Measurements from ENCODE around the gene RNF4. TPM values are rescaled to one million over a fixed set of nuclear protein-coding genes. Genes with fewer than 3 reads are reported as not detected.

Gene RNF4
- 22.3 TPM for polyA plus RNA-seq (2013)

- H3K4me3 ChIP-seq (ENCODE audit: control insufficient read depth in 1 of 7, extremely low read depth in 1 of 7, insufficient read depth in 4 of 7, low read depth in 2 of 7, low read length in 6 of 7): peak within 1 kb of the TSS; percentile 86 to 91 (median 89)
- ChIA-PET POLR2A (interaction anchor here (0.6 to 1.7 kb wide), 6 partner anchors 13 to 74 kb away, joined by 3 to 7 read pairs (median 3); no protein-coding TSS in a partner anchor), CTCF (interaction anchor here (0.6 to 2.6 kb wide), 14 partner anchors 8 to 249 kb away, joined by 3 to 6 read pairs (median 4); no protein-coding TSS in a partner anchor)
- peak within 1 kb of the TSS; percentile 85 to 92 for H3K27ac ChIP-seq (ENCODE audit: insufficient read depth in 1 of 2, low read depth in 1 of 2, low read length in 2 of 2, poor library complexity in 1 of 2, severe bottlenecking in 2 of 2)
- under 1% methylated on average over 72 of the region's 74 CpGs for WGBS (ENCODE audit: insufficient coverage)
- H3K36me3 ChIP-seq (ENCODE audit: control insufficient read depth in 4 of 4, insufficient read depth in 4 of 4, low read length in 3 of 4): peaks cover 6 to 16% (median 12%) of the 10 kb centered on the region in 4 experiments
- H3K4me1 ChIP-seq (ENCODE audit: control extremely low read depth in 1 of 4, control insufficient read depth in 4 of 4, insufficient read depth in 4 of 4, low read length in 3 of 4): peaks cover 11 to 26% (median 23%) of the 10 kb centered on the region in 4 experiments
- DNase-seq: peak; percentile 97 to 99 (median 98)
- peaks cover 0 to under 1% (median 0%) of the 10 kb centered on the region in 5 experiments for H3K27me3 ChIP-seq (replicated peaks in 2 of 5; ENCODE audit: control insufficient read depth in 4 of 5, insufficient read depth in 5 of 5, low read length in 4 of 5)
- H3K9me3 ChIP-seq (ENCODE audit: control extremely low read depth in 1 of 5, control insufficient read depth in 4 of 5, insufficient read depth in 2 of 5, low read depth in 1 of 5, low read length in 4 of 5): peaks cover 0 to 3% (median 0%) of the 10 kb centered on the region in 5 experiments
These were observed at the start of gene RNF4 for GRCh38 chr4:2468456-2469191. TSS of gene RNF4 (plus strand) at chr4:2469106. CDS start at chr4:2490494, 21,388 bp downstream.

- no peak overlapping the region for H3K27ac ChIP-seq (ENCODE audit: insufficient read depth in 1 of 2, low read depth in 1 of 2, low read length in 2 of 2, poor library complexity in 1 of 2, severe bottlenecking in 2 of 2)
- DNase-seq: no peak
- H3K4me3 ChIP-seq (ENCODE audit: control insufficient read depth in 1 of 7, extremely low read depth in 1 of 7, insufficient read depth in 4 of 7, low read depth in 2 of 7, low read length in 6 of 7): no peak overlapping the region
- H3K36me3 ChIP-seq (ENCODE audit: control insufficient read depth in 4 of 4, insufficient read depth in 4 of 4, low read length in 3 of 4): no peaks in the 10 kb centered on the region
- POLR2A ChIA-PET: no interaction called here
- peaks cover 14 to 58% (median 40%) of the 10 kb centered on the region in 5 experiments for H3K27me3 ChIP-seq (replicated peaks in 2 of 5; ENCODE audit: control insufficient read depth in 4 of 5, insufficient read depth in 5 of 5, low read length in 4 of 5)
- 62% methylated on average over 9 of the region's 9 CpGs for WGBS (ENCODE audit: insufficient coverage)
- no peaks in the 10 kb centered on the region for H3K9me3 ChIP-seq (ENCODE audit: control extremely low read depth in 1 of 5, control insufficient read depth in 4 of 5, insufficient read depth in 2 of 5, low read depth in 1 of 5, low read length in 4 of 5)
- H3K4me1 ChIP-seq (ENCODE audit: control extremely low read depth in 1 of 4, control insufficient read depth in 4 of 4, insufficient read depth in 4 of 4, low read length in 3 of 4): peaks cover under 1 to 42% (median 36%) of the 10 kb centered on the region in 4 experiments
- CTCF ChIA-PET: no interaction called here
These were observed 49.1 kb upstream of the RNF4 start for GRCh38 chr4:2419814-2420213.

GRCh38 chr4:2421928-2422327 is 47.0 kb upstream of the RNF4 start:
- peaks cover 14 to 42% (median 29%) of the 10 kb centered on the region in 5 experiments for H3K27me3 ChIP-seq (replicated peaks in 2 of 5; ENCODE audit: control insufficient read depth in 4 of 5, insufficient read depth in 5 of 5, low read length in 4 of 5)
- POLR2A ChIA-PET: interaction anchor here (0.6 kb wide), 1 partner anchor 930 kb away, joined by 3 read pairs; no protein-coding TSS in a partner anchor

GRCh38 chr4:2423066-2423465 is 45.8 kb upstream of the RNF4 start:
- no peak for DNase-seq
- ChIA-PET POLR2A (no interaction called here), CTCF (interaction anchor here (3.8 kb wide), 1 partner anchor 14 kb away, joined by 13 read pairs; no protein-coding TSS in a partner anchor)
- Histone ChIP-seq H3K27me3 (replicated peaks in 2 of 5; ENCODE audit: control insufficient read depth in 4 of 5, insufficient read depth in 5 of 5, low read length in 4 of 5) (peaks cover 8 to 31% (median 22%) of the 10 kb centered on the region in 5 experiments), H3K27ac (ENCODE audit: insufficient read depth in 1 of 2, low read depth in 1 of 2, low read length in 2 of 2, poor library complexity in 1 of 2, severe bottlenecking in 2 of 2) (no peak overlapping the region), H3K4me3 (ENCODE audit: control insufficient read depth in 1 of 7, extremely low read depth in 1 of 7, insufficient read depth in 4 of 7, low read depth in 2 of 7, low read length in 6 of 7) (no peak overlapping the region), H3K4me1 (ENCODE audit: control extremely low read depth in 1 of 4, control insufficient read depth in 4 of 4, insufficient read depth in 4 of 4, low read length in 3 of 4) (peaks cover 0 to 13% (median 11%) of the 10 kb centered on the region in 4 experiments), H3K9me3 (ENCODE audit: control extremely low read depth in 1 of 5, control insufficient read depth in 4 of 5, insufficient read depth in 2 of 5, low read depth in 1 of 5, low read length in 4 of 5) (no peaks in the 10 kb centered on the region), H3K36me3 (ENCODE audit: control insufficient read depth in 4 of 4, insufficient read depth in 4 of 4, low read length in 3 of 4) (no peaks in the 10 kb centered on the region)
- 94% methylated on average over 4 of the region's 4 CpGs for WGBS (ENCODE audit: insufficient coverage)

More at GRCh38 chr4:2421928-2422327, 47.0 kb upstream of the RNF4 start:
- no peak overlapping the region for H3K4me3 ChIP-seq (ENCODE audit: control insufficient read depth in 1 of 7, extremely low read depth in 1 of 7, insufficient read depth in 4 of 7, low read depth in 2 of 7, low read length in 6 of 7)
- no peak for DNase-seq
- CTCF ChIA-PET: interaction anchor here (0.8 to 3.8 kb wide), 3 partner anchors 8 to 20 kb away, joined by 3 to 13 read pairs (median 11); no protein-coding TSS in a partner anchor
- no peaks in the 10 kb centered on the region for H3K36me3 ChIP-seq (ENCODE audit: control insufficient read depth in 4 of 4, insufficient read depth in 4 of 4, low read length in 3 of 4)
- H3K4me1 ChIP-seq (ENCODE audit: control extremely low read depth in 1 of 4, control insufficient read depth in 4 of 4, insufficient read depth in 4 of 4, low read length in 3 of 4): peaks cover 0 to 23% (median 22%) of the 10 kb centered on the region in 4 experiments
- no peaks in the 10 kb centered on the region for H3K9me3 ChIP-seq (ENCODE audit: control extremely low read depth in 1 of 5, control insufficient read depth in 4 of 5, insufficient read depth in 2 of 5, low read depth in 1 of 5, low read length in 4 of 5)
- WGBS (ENCODE audit: insufficient coverage): 92% methylated on average over 6 of the region's 6 CpGs
- H3K27ac ChIP-seq (ENCODE audit: insufficient read depth in 1 of 2, low read depth in 1 of 2, low read length in 2 of 2, poor library complexity in 1 of 2, severe bottlenecking in 2 of 2): no peak overlapping the region

GRCh38 chr4:2423695-2424094 is 45.2 kb upstream of the RNF4 start:
- Histone ChIP-seq H3K4me1 (ENCODE audit: control extremely low read depth in 1 of 4, control insufficient read depth in 4 of 4, insufficient read depth in 4 of 4, low read length in 3 of 4) (peaks cover 0 to 10% (median 9%) of the 10 kb centered on the region in 4 experiments), H3K27me3 (replicated peaks in 2 of 5; ENCODE audit: control insufficient read depth in 4 of 5, insufficient read depth in 5 of 5, low read length in 4 of 5) (peaks cover 8 to 27% (median 21%) of the 10 kb centered on the region in 5 experiments), H3K4me3 (ENCODE audit: control insufficient read depth in 1 of 7, extremely low read depth in 1 of 7, insufficient read depth in 4 of 7, low read depth in 2 of 7, low read length in 6 of 7) (no peak overlapping the region), H3K36me3 (ENCODE audit: control insufficient read depth in 4 of 4, insufficient read depth in 4 of 4, low read length in 3 of 4) (no peaks in the 10 kb centered on the region), H3K27ac (ENCODE audit: insufficient read depth in 1 of 2, low read depth in 1 of 2, low read length in 2 of 2, poor library complexity in 1 of 2, severe bottlenecking in 2 of 2) (no peak overlapping the region), H3K9me3 (ENCODE audit: control extremely low read depth in 1 of 5, control insufficient read depth in 4 of 5, insufficient read depth in 2 of 5, low read depth in 1 of 5, low read length in 4 of 5) (no peaks in the 10 kb centered on the region)
- CTCF ChIA-PET: interaction anchor here (0.8 to 3.8 kb wide), 3 partner anchors 10 to 20 kb away, joined by 3 to 13 read pairs (median 7); no protein-coding TSS in a partner anchor
- POLR2A ChIA-PET: no interaction called here
- DNase-seq: no peak
- 98% methylated on average over 5 of the region's 10 CpGs for WGBS (ENCODE audit: insufficient coverage)

DNA sequence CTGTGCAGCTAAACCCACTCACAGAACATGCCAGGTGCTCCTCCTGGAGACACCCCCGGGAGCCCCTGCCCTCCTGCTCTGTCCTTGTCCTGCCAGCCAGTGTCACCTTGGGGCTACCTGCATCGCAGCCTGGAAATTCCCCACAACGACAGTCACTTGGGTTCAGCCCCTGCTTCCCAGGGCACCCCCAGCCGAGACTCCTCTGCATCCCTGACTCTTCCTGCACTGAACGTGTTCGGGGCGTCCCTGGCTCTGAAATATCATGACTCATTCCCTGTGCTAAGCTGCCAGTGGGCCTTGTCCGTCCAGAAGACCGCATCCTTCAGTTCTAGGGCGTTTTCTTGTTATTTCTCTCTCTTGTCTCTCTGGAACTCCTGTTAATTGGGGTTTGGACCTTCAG is 44.3 kb upstream of the RNF4 start:
- Histone ChIP-seq H3K4me3 (ENCODE audit: control insufficient read depth in 1 of 7, extremely low read depth in 1 of 7, insufficient read depth in 4 of 7, low read depth in 2 of 7, low read length in 6 of 7) (no peak overlapping the region), H3K36me3 (ENCODE audit: control insufficient read depth in 4 of 4, insufficient read depth in 4 of 4, low read length in 3 of 4) (no peaks in the 10 kb centered on the region), H3K4me1 (ENCODE audit: control extremely low read depth in 1 of 4, control insufficient read depth in 4 of 4, insufficient read depth in 4 of 4, low read length in 3 of 4) (peaks cover 0 to 2% (median under 1%) of the 10 kb centered on the region in 4 experiments), H3K9me3 (ENCODE audit: control extremely low read depth in 1 of 5, control insufficient read depth in 4 of 5, insufficient read depth in 2 of 5, low read depth in 1 of 5, low read length in 4 of 5) (no peaks in the 10 kb centered on the region), H3K27me3 (replicated peaks in 2 of 5; ENCODE audit: control insufficient read depth in 4 of 5, insufficient read depth in 5 of 5, low read length in 4 of 5) (peaks cover 8 to 20% (median 17%) of the 10 kb centered on the region in 5 experiments), H3K27ac (ENCODE audit: insufficient read depth in 1 of 2, low read depth in 1 of 2, low read length in 2 of 2, poor library complexity in 1 of 2, severe bottlenecking in 2 of 2) (no peak overlapping the region)
- POLR2A ChIA-PET: no interaction called here
- 93% methylated on average over 10 of the region's 10 CpGs for WGBS (ENCODE audit: insufficient coverage)
- CTCF ChIA-PET: interaction anchor here (0.8 to 2.3 kb wide), 3 partner anchors 11 to 40 kb away, joined by 3 to 7 read pairs (median 3); no protein-coding TSS in a partner anchor
- no peak for DNase-seq
